Measurements from ENCODE around the gene COL4A4. TPM values are rescaled to one million over a fixed set of nuclear protein-coding genes. Genes with fewer than 3 reads are reported as not detected.

The COL4A4 gene
- total RNA-seq, 1 experiment from 2014 or later: 0.55 TPM

DNA sequence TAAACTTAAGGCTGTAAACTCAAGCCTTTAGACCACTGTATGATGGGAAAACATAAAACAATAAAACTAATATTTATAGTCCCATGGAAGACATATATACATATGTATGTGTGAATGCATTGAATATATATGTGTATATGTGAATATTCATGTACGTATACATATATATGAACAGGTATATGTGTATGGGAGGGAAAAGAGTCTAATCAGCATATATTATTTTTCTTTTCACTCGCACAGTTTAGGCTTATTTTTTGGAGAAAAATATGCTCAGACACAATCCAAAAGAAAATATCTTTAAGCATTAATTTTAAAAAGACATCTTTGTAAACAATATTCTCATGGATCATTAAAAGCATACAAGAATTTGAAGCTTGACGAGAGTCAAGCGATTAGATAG is 22.7 kb downstream of the COL4A4 start:
- H3K4me2 ChIP-seq (ENCODE audit: low read length): no peak overlapping the region
- no peak overlapping the region for H3K9ac ChIP-seq (ENCODE audit: low read length)
- H2AFZ ChIP-seq (ENCODE audit: low read length): no peak overlapping the region
- H3K79me2 ChIP-seq (ENCODE audit: low read length): no peaks in the 10 kb centered on the region
- no peak for DNase-seq
- POLR2A ChIA-PET (ENCODE audit: unreplicated experiment): no interaction called here
- no peaks in the 10 kb centered on the region for H3F3A ChIP-seq (ENCODE audit: low read length, unreplicated experiment)
- H3K9me3 ChIP-seq (ENCODE audit: low read length): no peaks in the 10 kb centered on the region
- no peak for ATAC-seq
- CTCF ChIA-PET: no interaction called here
- TF ChIP-seq, protein P1, sequence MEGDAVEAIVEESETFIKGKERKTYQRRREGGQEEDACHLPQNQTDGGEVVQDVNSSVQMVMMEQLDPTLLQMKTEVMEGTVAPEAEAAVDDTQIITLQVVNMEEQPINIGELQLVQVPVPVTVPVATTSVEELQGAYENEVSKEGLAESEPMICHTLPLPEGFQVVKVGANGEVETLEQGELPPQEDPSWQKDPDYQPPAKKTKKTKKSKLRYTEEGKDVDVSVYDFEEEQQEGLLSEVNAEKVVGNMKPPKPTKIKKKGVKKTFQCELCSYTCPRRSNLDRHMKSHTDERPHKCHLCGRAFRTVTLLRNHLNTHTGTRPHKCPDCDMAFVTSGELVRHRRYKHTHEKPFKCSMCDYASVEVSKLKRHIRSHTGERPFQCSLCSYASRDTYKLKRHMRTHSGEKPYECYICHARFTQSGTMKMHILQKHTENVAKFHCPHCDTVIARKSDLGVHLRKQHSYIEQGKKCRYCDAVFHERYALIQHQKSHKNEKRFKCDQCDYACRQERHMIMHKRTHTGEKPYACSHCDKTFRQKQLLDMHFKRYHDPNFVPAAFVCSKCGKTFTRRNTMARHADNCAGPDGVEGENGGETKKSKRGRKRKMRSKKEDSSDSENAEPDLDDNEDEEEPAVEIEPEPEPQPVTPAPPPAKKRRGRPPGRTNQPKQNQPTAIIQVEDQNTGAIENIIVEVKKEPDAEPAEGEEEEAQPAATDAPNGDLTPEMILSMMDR (conservative IDR thresholded peaks at IDR 0.05; ENCODE audit: low read depth, low read length): no peak
- TF ChIP-seq EZH2 (IDR thresholded peaks at IDR 0.05; ENCODE audit: low read length, unreplicated experiment) (no peak), EZH2phosphoT487 (IDR thresholded peaks at IDR 0.05; ENCODE audit: borderline replicate concordance, low read length) (no peak)
- H3K4me3 ChIP-seq (ENCODE audit: low read length): no peak overlapping the region
- intact Hi-C loops (cut with micrococcal nuclease): no loop called here
- H3K27ac ChIP-seq (ENCODE audit: low read length): no peak overlapping the region
- H4K20me1 ChIP-seq (ENCODE audit: low read length): no peaks in the 10 kb centered on the region
- no peaks in the 10 kb centered on the region for H3K36me3 ChIP-seq (ENCODE audit: low read depth, low read length)
- no peaks in the 10 kb centered on the region for H3K4me1 ChIP-seq (ENCODE audit: insufficient read depth, low read length)
- no TSS peak for BruUV-seq (replicated peaks)
- no peaks in the 10 kb centered on the region for H3K9me2 ChIP-seq (replicated peaks; ENCODE audit: low read length)
- peaks cover 8% of the 10 kb centered on the region; the same call in 1 of the 2 replicates for H3K27me3 ChIP-seq (ENCODE audit: low read length)

DNA sequence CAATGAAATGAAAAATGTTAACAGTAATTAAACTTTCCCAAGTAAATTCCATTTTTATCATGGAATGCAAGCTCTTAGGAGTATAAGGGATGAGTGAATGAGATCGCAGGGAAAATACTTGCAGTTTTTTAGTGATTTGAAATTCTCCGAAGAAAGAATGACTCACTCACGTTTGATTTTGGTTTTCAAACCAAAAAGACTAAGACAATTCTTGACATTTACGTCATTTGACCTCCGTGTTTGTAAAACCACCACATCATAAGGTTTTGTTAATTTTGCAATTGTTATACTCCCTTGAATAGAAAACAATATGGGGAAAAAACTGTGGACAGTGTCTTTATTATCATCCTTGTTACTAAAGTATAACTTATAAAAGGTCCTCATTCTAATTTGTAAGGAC is 29.4 kb downstream of the COL4A4 start:
- ChIA-PET POLR2A (ENCODE audit: unreplicated experiment) (no interaction called here), CTCF (interaction anchor here (0.5 kb wide), 1 partner anchor 589 kb away, joined by 3 read pairs; no protein-coding TSS in a partner anchor)
- H3K27me3 ChIP-seq (ENCODE audit: low read length): no peaks in the 10 kb centered on the region
- H4K20me1 ChIP-seq (ENCODE audit: low read length): no peaks in the 10 kb centered on the region
- H3K9me3 ChIP-seq (ENCODE audit: low read length): no peaks in the 10 kb centered on the region
- H3K9ac ChIP-seq (ENCODE audit: low read length): no peak overlapping the region
- H3K4me2 ChIP-seq (ENCODE audit: low read length): no peak overlapping the region
- no peaks in the 10 kb centered on the region for H3F3A ChIP-seq (ENCODE audit: low read length, unreplicated experiment)
- no peaks in the 10 kb centered on the region for H3K79me2 ChIP-seq (ENCODE audit: low read length)
- no peaks in the 10 kb centered on the region for H3K4me1 ChIP-seq (ENCODE audit: insufficient read depth, low read length)
- no peak overlapping the region for H3K27ac ChIP-seq (ENCODE audit: low read length)
- H2AFZ ChIP-seq (ENCODE audit: low read length): no peak overlapping the region
- ATAC-seq (no peak), DNase-seq (no peak)
- H3K9me2 ChIP-seq (replicated peaks; ENCODE audit: low read length): no peaks in the 10 kb centered on the region
- intact Hi-C loops (cut with micrococcal nuclease): loop anchor here (5.0 to 10.0 kb wide), 2 partner anchors 270 to 333 kb away; no protein-coding TSS in a partner anchor
- no peaks in the 10 kb centered on the region for H3K36me3 ChIP-seq (ENCODE audit: low read depth, low read length)
- BruUV-seq (replicated peaks): no TSS peak
- H3K4me3 ChIP-seq (ENCODE audit: low read length): no peak overlapping the region
- TF ChIP-seq EZH2 (IDR thresholded peaks at IDR 0.05; ENCODE audit: low read length, unreplicated experiment): no peak
- no peak for TF ChIP-seq EZH2phosphoT487 (IDR thresholded peaks at IDR 0.05; ENCODE audit: borderline replicate concordance, low read length)
- TF ChIP-seq, protein P1 (conservative IDR thresholded peaks at IDR 0.05; ENCODE audit: low read depth, low read length): no peak

DNA sequence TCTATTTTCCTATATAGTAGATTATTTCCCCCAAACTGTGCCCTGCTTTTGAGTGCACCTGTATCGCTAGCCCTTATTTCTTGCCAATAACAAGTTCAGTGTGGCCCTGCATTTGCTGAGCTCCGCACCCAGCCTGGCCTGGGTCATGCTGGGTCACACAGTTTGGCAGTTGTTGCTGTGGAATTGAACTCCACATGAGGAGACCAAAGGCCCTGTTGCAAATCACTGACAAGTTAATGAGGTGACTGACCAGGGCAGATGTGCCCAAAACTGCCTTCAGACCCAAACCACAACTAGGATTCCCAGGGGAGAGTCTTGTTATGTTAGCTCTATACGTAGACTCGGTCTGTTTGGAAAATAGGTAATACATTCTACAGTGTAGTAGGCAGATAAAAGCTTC is 31.0 kb downstream of the COL4A4 start:
- Histone ChIP-seq H3K9ac (ENCODE audit: low read length) (no peak overlapping the region), H2AFZ (ENCODE audit: low read length) (no peak overlapping the region), H3K9me2 (replicated peaks; ENCODE audit: low read length) (no peaks in the 10 kb centered on the region), H3K79me2 (ENCODE audit: low read length) (no peaks in the 10 kb centered on the region), H3K27me3 (ENCODE audit: low read length) (no peaks in the 10 kb centered on the region), H3F3A (ENCODE audit: low read length, unreplicated experiment) (no peaks in the 10 kb centered on the region), H3K4me1 (ENCODE audit: insufficient read depth, low read length) (no peaks in the 10 kb centered on the region), H3K4me3 (ENCODE audit: low read length) (no peak overlapping the region), H3K27ac (ENCODE audit: low read length) (no peak overlapping the region), H3K4me2 (ENCODE audit: low read length) (no peak overlapping the region), H3K9me3 (ENCODE audit: low read length) (no peaks in the 10 kb centered on the region), H3K36me3 (ENCODE audit: low read depth, low read length) (no peaks in the 10 kb centered on the region), H4K20me1 (ENCODE audit: low read length) (no peaks in the 10 kb centered on the region)
- intact Hi-C loops (cut with micrococcal nuclease): loop anchor here (5.0 to 10.0 kb wide), 2 partner anchors 272 to 334 kb away; no protein-coding TSS in a partner anchor
- TF ChIP-seq EZH2 (IDR thresholded peaks at IDR 0.05; ENCODE audit: low read length, unreplicated experiment): no peak
- CTCF ChIA-PET: interaction anchor here (0.5 to 2.9 kb wide), 2 partner anchors 105 to 628 kb away, joined by 3 to 12 read pairs; no protein-coding TSS in a partner anchor
- BruUV-seq (replicated peaks): no TSS peak
- POLR2A ChIA-PET (ENCODE audit: unreplicated experiment): no interaction called here
- ATAC-seq: no peak
- no peak for DNase-seq

All from PC-3 (cell line).